SK-N-MC (cell line): ENCODE data around the gene KAZN.

Experiments
- EZH2 ChIP-seq: fragments of 200-600 bp; sonication (generic); IDR thresholded peaks from one replicate; pipeline ENCODE4 v1.6.1; 2017; ENCODE audit warnings: antibody characterized with exemption
- FOXP2 ChIP-seq: optimal IDR thresholded peaks from 2 replicates; pipeline ENCODE3; 2011; ENCODE audit warnings: mild to moderate bottlenecking, moderate library complexity; ENCODE audit not compliant: insufficient read depth; ENCODE audit errors: extremely low read length, control extremely low read depth
- POLR2AphosphoS5 ChIP-seq: IDR thresholded peaks from 2 replicates; pipeline ENCODE4 v1.6.1; 2012; ENCODE audit warnings: mild to moderate bottlenecking, low read depth, low read length, borderline replicate concordance

DNA sequence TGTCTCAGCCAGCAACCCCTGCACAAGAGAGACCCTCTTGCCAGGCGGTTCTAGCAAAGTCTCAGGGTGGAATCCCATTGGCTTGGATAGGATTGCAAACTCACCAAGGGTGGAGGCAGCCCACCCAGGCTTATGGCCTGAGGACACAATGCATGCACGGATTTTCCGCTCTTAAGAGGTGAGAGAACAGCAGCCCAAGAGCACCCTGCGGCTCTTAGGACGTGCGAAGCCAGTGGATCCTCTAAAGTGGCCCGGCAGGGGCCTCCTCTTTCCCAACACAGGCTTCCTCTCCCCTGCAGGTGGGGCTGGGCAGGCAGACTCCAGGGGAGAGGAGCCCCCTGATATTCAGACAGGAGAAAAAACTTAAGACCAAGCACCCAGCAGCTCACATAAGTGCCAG lies 523.8 kb downstream of the KAZN start:
- TF ChIP-seq POLR2AphosphoS5 (no peak), EZH2 (no peak), FOXP2 (no peak)
